Adrenal gland (tissue), 19 donors: ENCODE results near the gene AMACR. TPM values are rescaled to one million over a fixed set of nuclear protein-coding genes. Genes with fewer than 3 reads are reported as not detected.

Experiments used
- DNase-seq, 7 donors: peaks; one replicate each; pipeline ENCODE4 v3.0.0-alpha.2; 2019 to 2020
- H3K27ac ChIP-seq, 5 donors: fragments of 200-600 bp; sonication (generic) in 4 of 5; 1 replicate in 3 of 5; 2 replicates in 2 of 5; pipeline versions ENCODE4 v1.5.1 to v1.8.0; 2016 to 2020; ENCODE audit warnings: mild to moderate bottlenecking in 1 of 5
- H3K27me3 ChIP-seq: fragments of 200-600 bp; 2 replicates; pipeline ENCODE4 v1.8.0; 2021
- H3K36me3 ChIP-seq, 2 donors: fragments of 200-600 bp; replicated peaks in 1 of 2; 1 replicate in 1 of 2; 2 replicates in 1 of 2; pipeline versions ENCODE4 v1.5.1 to v1.8.0; 2018 to 2022
- H3K4me1 ChIP-seq, 2 donors: fragments of 200-600 bp; replicated peaks in 1 of 2; 1 replicate in 1 of 2; 2 replicates in 1 of 2; pipeline versions ENCODE4 v1.5.1 to v1.8.0; 2018 to 2021
- H3K4me3 ChIP-seq, 4 donors: fragments of 200-600 bp; sonication (generic) in 3 of 4; one replicate each; pipeline ENCODE4 v1.5.1; 2016 to 2018
- H3K9me3 ChIP-seq, 3 donors: fragments of 200-600 bp; sonication (generic) in 1 of 3; replicated peaks in 1 of 3; 1 replicate in 2 of 3; 2 replicates in 1 of 3; pipeline versions ENCODE4 v1.5.1 to v1.8.0; 2016 to 2021
- CTCF ChIP-seq, 6 experiments: fragments of 450-650 bp in 4 of 6; fragments of 200-600 bp in 2 of 6; sonication (generic) in 1 of 6; IDR thresholded peaks; 1 replicate in 5 of 6; 2 replicates in 1 of 6; pipeline versions ENCODE4 v1.5.1 to v1.8.0; 2016 to 2021; ENCODE audit warnings: antibody characterized with exemption in 6 of 6, mild to moderate bottlenecking in 2 of 6, moderate library complexity in 1 of 6
- POLR2A ChIP-seq, 2 donors: fragments of 450-650 bp; IDR thresholded peaks; one replicate each; pipeline ENCODE4 v1.6.1; 2017; ENCODE audit warnings: antibody characterized with exemption in 2 of 2, mild to moderate bottlenecking in 2 of 2, moderate library complexity in 1 of 2
- WGBS, 4 donors: extraction: QIAGEN DNeasy Blood & Tissue Kit in 2 of 4; methylation state at CpG; one replicate each; pipeline versions ENCODE4 v1.1.5 to v1.1.7; 2013 to 2017; 5-methylcytosine and 5-hydroxymethylcytosine counted together
- intact Hi-C, 2 donors: fragments of 100-400 bp; cut with DNase I; formaldehyde crosslinking; loops; one replicate each; pipeline versions ENCODE4 v1.14.1 to v1.15.0; 2022 to 2023
- long read RNA-seq, 10 donors: library from polyadenylated mRNA in 3 of 10; unstranded in 2 of 10; stranded (forward) in 1 of 10; transcript quantifications; one replicate each; pipeline ENCODE4 v2.0.0 and lab custom pipeline, GENCODE V29; 2021 to 2026
- polyA plus RNA-seq, 3 donors: library from polyadenylated mRNA; stranded (reverse); fragments of 200-250 nt in 2 of 3; fragments of 350-450 nt in 1 of 3; fragmentation: Illumina TruSeq in 1 of 3; extraction: RNeasy Lipid Tissue Mini Kit (QIAGEN cat#74804) in 1 of 3; gene quantifications; one replicate each; pipeline ENCODE4 v1.2.3, GENCODE V29; 2013 to 2014
- total RNA-seq, 9 donors: library from RNA; depleted of rRNA in 4 of 9; stranded (reverse); fragments of >200 nt in 4 of 9; fragments of 120-200 nt in 1 of 9; fragmentation: NEBNext Ultra II Directional in 1 of 9; extraction: Animal tissue kit (Norgen Biotek cat#: 25700) in 1 of 9; gene quantifications; one replicate each; pipeline versions ENCODE4 v1.1.0 to v1.2.4, GENCODE V29; 2013 to 2023
- donor health status: healthy with polysubstance abuse.
- donor health status: Bipolar disorder and iron deficiency.
- donor health status: DM: yes; HTN: yes; CAD: no.
- donor health status: DM: no; HTN: no; CAD: no.
- donor health status: DM: no; HTN: no; CAD: no.
- donor health status: DM: yes; HTN: yes; CAD: no.

Gene AMACR
- total RNA-seq (10 to 100 TPM; 17.3 to 46.5 (median 25.6) TPM), polyA plus RNA-seq (10 to 100 TPM in 1 of 3 donors, 1 to 10 TPM in 2; 9.2 to 26.1 (median 9.6) TPM)
- long read RNA-seq, donor 1, full-length matches to known transcripts: 16 of 16 reads
- long read RNA-seq, donor 1, partial matches to known transcripts: 0 of 16 reads
- long read RNA-seq, donor 1, other reads (novel, unspliced or antisense): 0 of 16 reads
- long read RNA-seq, donor 2, full-length matches to known transcripts: 7 of 7 reads
- long read RNA-seq, donor 2, partial matches to known transcripts: 0 of 7 reads
- long read RNA-seq, donor 2, other reads (novel, unspliced or antisense): 0 of 7 reads
- long read RNA-seq, donor 3, full-length matches to known transcripts: 8 of 8 reads
- long read RNA-seq, donor 3, partial matches to known transcripts: 0 of 8 reads
- long read RNA-seq, donor 3, other reads (novel, unspliced or antisense): 0 of 8 reads
- long read RNA-seq, donor 4, full-length matches to known transcripts: 9 of 11 reads
- long read RNA-seq, donor 4, partial matches to known transcripts: 0 of 11 reads
- long read RNA-seq, donor 4, other reads (novel, unspliced or antisense): 2 of 11 reads
- long read RNA-seq, donor 5, full-length matches to known transcripts: 44 of 46 reads
- long read RNA-seq, donor 5, partial matches to known transcripts: 0 of 46 reads
- long read RNA-seq, donor 5, other reads (novel, unspliced or antisense): 2 of 46 reads
- long read RNA-seq, donor 6, full-length matches to known transcripts: 9 of 10 reads
- long read RNA-seq, donor 6, partial matches to known transcripts: 0 of 10 reads
- long read RNA-seq, donor 6, other reads (novel, unspliced or antisense): 1 of 10 reads
- long read RNA-seq, donor 7, full-length matches to known transcripts: 8 of 8 reads
- long read RNA-seq, donor 7, partial matches to known transcripts: 0 of 8 reads
- long read RNA-seq, donor 7, other reads (novel, unspliced or antisense): 0 of 8 reads
- long read RNA-seq, donor 8, full-length matches to known transcripts: 16 of 16 reads
- long read RNA-seq, donor 8, partial matches to known transcripts: 0 of 16 reads
- long read RNA-seq, donor 8, other reads (novel, unspliced or antisense): 0 of 16 reads
- long read RNA-seq, donor 9, full-length matches to known transcripts: 8 of 8 reads
- long read RNA-seq, donor 9, partial matches to known transcripts: 0 of 8 reads
- long read RNA-seq, donor 9, other reads (novel, unspliced or antisense): 0 of 8 reads
- long read RNA-seq, donor 10, full-length matches to known transcripts: 8 of 8 reads
- long read RNA-seq, donor 10, partial matches to known transcripts: 0 of 8 reads
- long read RNA-seq, donor 10, other reads (novel, unspliced or antisense): 0 of 8 reads

- H3K4me3 ChIP-seq: peak within 1 kb of the TSS; percentile 16 to 56 (median 39)
- H3K36me3 ChIP-seq: peaks cover 0 to 5% of the 10 kb centered on the region in 2 donors
- H3K4me1 ChIP-seq: peaks cover 9 to 44% of the 10 kb centered on the region in 2 donors
- H3K27ac ChIP-seq: peak within 1 kb of the TSS; percentile 89 to 95 (median 92)
- DNase-seq: peak; percentile 92 to 96 (median 93)
- no peaks in the 10 kb centered on the region for H3K9me3 ChIP-seq
- intact Hi-C loops: no loop called here
- TF ChIP-seq POLR2A (IDR thresholded peaks at IDR 0.05): peak; percentile 91 to 92
- peak in 1 of 6 experiments; percentile 16 for TF ChIP-seq CTCF (IDR thresholded peaks at IDR 0.05)
- no peaks in the 10 kb centered on the region for H3K27me3 ChIP-seq
- 0 to 3% (median 1%) methylated on average over 29 to 76 of the region's 76 CpGs for WGBS, 4 donors
Measured at GRCh38 chr5:34007621-34008600, at the start of gene AMACR. Gene AMACR (minus strand): TSS chr5:34008050. CDS start chr5:34008019, 31 bp downstream.

GRCh38 chr5:34057569-34057968, 49.7 kb upstream of the AMACR start:
- intact Hi-C loops: no loop called here
- Histone ChIP-seq H3K27ac (no peak overlapping the region), H3K4me1 (no peaks in the 10 kb centered on the region), H3K36me3 (no peaks in the 10 kb centered on the region), H3K9me3 (no peaks in the 10 kb centered on the region), H3K4me3 (no peak overlapping the region), H3K27me3 (no peaks in the 10 kb centered on the region)
- DNase-seq: no peak
- 90 to 98% (median 98%) methylated on average over 5 of the region's 5 CpGs for WGBS, 4 donors
- no peak for TF ChIP-seq POLR2A (IDR thresholded peaks at IDR 0.05)
- no peak for TF ChIP-seq CTCF (IDR thresholded peaks at IDR 0.05)

GRCh38 chr5:34057118-34057517, 49.3 kb upstream of the AMACR start:
- Histone ChIP-seq H3K9me3 (no peaks in the 10 kb centered on the region), H3K4me1 (no peaks in the 10 kb centered on the region), H3K36me3 (no peaks in the 10 kb centered on the region), H3K27me3 (no peaks in the 10 kb centered on the region), H3K27ac (no peak overlapping the region), H3K4me3 (no peak overlapping the region)
- TF ChIP-seq CTCF (IDR thresholded peaks at IDR 0.05): no peak
- WGBS, 4 donors: 96 to 98% (median 96%) methylated on average over 3 of the region's 3 CpGs
- intact Hi-C loops: no loop called here
- no peak for DNase-seq
